NOMO-1 (cell line): ENCODE results near the gene AP5S1.
"Not testable (repeated sequence)": the region's sequence is repeated elsewhere in the genome, so short reads cannot be mapped to it uniquely, and the experiment has no call there.

Source experiments
- DNase-seq, 2 experiments: peaks; one replicate each; lab custom pipeline; 2025; ENCODE audit not compliant: unreplicated experiment in 2 of 2; lab: John Stamatoyannopoulos, UW

AP5S1 gene

DNA sequence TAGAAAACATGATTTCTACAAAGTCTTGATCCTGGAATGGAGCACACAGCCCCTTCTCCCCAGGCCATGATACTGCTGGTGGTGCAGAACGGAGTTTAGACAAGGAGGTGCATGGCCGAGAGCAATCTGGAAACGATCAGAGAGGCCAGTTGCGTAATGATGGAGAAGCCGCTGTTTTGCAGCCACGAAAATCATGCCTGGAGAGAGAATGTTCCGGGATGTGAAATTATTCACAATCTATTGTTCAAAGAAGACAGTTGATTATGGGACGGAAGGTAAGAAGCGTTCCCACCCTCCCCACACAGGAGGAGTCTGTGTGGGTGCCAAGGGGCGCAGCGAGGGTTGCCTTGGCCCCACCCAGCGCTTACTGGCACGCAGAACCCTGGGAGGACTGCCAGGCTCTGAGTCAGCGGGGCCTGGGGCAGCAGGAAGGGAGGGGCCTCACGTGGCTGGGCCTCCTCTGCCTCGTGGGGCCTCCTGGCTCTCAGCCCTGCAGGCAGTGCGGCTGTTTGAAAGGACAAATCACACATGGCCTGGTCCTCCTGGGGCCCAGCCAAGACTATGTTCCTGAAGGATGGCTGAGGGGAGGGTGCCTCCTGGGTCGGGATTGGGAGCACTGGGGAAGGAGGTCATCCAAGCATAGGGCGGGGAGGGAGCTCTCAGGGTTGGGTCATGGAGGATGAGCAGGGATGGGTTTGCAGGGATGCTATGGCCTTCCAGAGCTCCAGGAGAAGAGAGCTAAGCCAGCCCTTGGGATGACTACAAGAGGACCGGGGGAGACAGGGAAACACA is 8.7 kb upstream of the AP5S1 start:
- DNase-seq = peak; percentile 93

- no peak for DNase-seq
These were observed 8.1 kb upstream of the AP5S1 start for GRCh38 chr20:3812259-3812681.

DNA sequence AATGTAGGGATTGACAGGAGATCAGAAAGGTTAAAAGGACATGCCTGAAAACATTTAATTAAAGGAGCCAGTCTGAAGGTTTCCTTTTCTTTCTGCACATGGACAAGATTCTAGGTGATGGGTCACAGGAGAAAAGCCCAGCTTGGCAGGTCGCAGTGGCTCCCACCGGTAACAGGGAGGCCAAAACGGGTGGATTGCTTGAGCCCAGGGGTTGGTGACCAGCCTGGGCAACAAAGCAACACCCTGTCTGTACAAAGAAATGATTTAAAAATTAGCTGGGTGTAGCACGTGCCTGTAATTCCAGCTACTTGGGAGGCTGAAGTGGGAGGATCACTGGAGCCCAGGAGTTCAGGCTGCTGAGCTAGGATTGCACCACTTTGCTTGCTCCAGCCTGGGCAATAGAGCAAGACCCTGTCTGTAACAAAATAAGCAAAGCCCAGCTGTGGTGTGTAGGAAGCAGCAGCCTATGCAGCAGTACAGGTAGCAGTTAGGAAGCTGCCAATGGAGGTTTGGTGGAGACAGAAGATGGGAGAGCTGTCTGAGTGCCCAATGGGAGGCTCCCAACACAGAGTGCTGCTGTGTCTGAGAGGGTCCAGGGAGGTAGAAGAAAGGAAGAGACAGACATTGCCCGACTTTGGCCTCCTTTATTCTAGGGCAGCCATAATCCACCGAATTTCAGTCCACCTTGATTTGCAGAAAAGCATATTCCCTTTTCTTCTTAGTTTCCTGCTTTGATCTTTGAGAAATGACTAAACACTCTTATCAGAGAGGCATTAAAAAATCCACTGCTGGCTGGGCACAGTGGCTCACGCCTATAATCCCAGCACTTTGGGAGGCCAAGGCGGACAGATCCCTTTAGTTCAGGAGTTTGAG is 7.1 kb upstream of the AP5S1 start:
- no peak for DNase-seq

- DNase-seq = no peak
These were observed 6.3 kb upstream of the AP5S1 start for GRCh38 chr20:3813848-3814581.

- DNase-seq = no peak
These were observed 5.3 kb upstream of the AP5S1 start for GRCh38 chr20:3814928-3815495.

DNA sequence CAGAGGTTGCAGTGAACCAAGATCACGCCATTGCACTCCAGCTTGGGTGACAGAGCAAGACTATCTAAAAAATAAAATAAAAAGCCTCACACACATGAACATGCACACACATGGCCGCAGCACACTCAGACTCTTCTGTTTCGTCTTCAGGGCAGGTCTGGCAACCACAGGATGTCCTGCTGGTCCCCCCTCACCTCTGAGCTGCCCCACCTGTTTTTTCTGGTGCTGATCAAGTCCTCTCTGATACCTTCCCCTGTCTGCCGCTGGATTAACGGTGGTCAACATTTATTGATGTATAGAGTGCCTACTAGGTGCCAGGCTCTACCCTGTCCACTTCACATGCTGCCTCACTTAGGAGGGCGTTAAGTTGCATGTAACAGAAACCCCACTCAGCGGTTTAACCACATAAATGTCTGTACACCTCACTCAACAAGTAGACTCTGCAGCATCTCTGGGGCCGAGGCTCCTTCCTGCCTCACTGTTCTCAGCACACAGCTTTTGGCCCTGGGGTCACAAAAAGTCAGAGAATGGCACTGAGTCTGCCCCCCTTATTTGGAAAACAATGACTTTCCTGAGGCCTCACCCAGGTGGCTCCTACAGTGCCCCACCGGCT is 4.5 kb upstream of the AP5S1 start:
- DNase-seq = no peak

GRCh38 chr20:3818155-3819151 is 1.9 kb upstream of the AP5S1 start:
- DNase-seq = peak; percentile 33 to 41

GRCh38 chr20:3819411-3820047 is 818 bp upstream of the AP5S1 start:
- DNase-seq = no peak

- DNase-seq = no peak
These were observed 767 bp downstream of the AP5S1 start for GRCh38 chr20:3820901-3821727.

- no peak for DNase-seq
These were observed 1.6 kb downstream of the AP5S1 start for GRCh38 chr20:3821996-3822395.

DNA sequence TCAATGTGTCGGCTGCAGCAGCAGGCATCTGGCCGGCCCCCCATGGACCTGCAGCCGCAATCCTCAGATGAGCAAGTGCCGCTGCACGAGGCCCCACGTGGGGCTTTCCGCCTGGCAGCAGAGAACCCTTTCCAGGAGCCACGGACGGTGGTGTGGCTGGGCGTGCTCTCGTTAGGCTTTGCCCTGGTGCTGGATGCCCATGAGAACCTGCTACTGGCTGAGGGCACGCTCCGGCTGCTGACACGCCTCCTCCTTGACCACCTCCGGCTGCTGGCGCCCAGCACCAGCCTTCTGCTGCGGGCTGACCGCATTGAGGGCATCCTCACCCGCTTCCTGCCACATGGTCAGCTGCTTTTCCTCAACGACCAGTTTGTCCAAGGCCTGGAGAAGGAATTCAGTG is 3.5 kb downstream of the AP5S1 start:
- no peak for DNase-seq

- no peak for DNase-seq
These were observed 5.2 kb downstream of the AP5S1 start for GRCh38 chr20:3825526-3825925.

DNA sequence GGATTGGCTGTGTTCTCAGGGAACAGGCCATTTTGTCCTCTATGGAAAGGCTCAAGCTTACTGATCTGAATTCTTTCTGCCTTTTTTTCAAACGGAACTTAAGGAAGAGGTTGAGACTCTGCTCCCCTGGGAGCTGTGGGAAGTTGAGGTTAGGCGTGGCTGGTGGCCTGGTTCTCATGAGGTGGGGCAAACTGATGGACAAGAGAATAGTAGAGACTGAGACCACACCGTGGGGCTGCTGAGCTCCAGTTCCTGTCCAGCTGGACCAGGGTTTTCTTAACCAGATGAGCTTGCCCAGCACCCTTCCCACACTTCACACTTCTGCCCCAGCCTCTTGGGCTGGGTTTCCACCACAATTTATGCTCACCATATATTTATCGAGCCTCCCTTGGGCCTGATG is 6.1 kb downstream of the AP5S1 start:
- DNase-seq = no peak

DNA sequence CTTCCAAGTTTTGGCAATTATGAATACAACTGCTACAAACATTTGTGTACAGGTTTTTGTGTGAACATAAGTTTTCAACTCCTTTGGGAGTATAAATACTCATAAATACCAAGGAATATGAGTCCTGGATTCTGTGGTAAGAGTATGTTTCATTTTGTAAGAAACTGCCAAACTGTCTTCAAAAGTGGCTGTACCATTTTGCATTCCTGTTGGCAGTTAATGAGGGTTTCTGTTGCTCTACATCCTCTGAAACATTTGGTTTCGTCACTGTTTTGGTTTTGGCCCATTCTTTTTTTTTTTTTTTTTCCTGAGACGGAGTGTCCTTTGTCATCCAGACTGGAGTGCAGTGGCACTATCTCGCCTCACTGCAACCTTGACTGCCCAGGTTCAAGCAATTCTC is 8.5 kb downstream of the AP5S1 start:
- DNase-seq = no peak

GRCh38 chr20:3829891-3830290 is 9.5 kb downstream of the AP5S1 start:
- DNase-seq = not testable (repeated sequence)

DNA sequence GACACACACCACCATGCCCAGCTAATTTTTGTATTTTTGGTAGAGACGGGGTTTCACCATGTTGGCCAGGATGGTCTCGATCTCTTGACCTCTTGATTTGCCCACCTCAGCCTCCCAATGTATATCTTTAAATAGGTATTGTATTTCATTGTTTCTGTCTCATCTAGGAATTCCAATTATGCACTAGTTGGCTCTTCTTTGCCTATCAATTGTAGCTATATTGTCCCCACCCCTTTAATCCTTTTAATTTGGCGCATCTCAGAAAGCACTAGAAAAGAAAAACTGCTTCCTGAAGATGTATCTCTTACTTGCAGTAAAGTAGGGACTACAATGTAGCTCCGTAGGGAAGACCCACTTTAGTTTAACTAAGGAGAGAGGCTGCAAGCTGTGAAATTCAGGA is 15.8 kb downstream of the AP5S1 start:
- DNase-seq = no peak

DNA sequence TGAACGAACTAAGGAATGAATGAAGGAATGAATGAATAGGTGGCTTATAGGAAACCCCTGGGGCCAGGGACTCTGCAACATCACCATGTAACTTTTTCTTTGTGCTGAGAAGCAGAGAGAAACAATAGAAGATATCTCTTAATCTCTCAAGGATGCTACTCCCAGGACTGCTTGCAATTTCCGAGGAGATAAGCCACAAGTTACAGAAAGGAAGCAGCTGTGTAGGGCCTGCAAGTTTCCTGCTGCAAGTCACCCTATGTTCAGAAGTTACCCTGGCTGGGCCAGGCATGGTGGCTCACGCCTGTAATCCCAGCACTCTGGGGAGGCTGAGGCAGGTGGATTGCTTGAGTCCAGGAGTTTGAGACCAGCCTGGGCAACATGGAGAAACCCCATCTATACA is 19.0 kb downstream of the AP5S1 start:
- no peak for DNase-seq

DNA sequence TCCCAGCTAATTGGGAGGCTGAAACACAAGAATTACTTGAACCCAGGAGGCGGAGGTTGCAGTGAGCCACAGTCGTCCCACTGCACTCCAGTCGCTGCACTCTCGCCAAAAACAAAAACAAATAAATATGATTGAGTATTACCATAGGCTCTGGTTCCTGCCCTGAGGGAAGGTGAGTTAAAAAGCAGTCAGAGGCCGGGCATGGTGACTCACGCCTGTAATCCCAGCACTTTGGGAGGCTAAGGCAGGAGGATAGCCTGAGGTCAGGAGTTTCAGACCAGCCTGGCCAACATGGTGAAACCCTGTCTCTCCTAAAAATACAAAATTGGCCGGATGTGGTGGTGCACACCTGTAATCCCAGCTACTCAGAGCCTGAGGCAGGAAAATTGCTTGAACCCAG is 19.9 kb downstream of the AP5S1 start:
- DNase-seq = not testable (repeated sequence)
